Measurements from ENCODE around the gene XPNPEP2.
A peak's percentile ranks its signal among the peaks of the same experiment; 100 is the strongest.

XPNPEP2 gene, protein sequence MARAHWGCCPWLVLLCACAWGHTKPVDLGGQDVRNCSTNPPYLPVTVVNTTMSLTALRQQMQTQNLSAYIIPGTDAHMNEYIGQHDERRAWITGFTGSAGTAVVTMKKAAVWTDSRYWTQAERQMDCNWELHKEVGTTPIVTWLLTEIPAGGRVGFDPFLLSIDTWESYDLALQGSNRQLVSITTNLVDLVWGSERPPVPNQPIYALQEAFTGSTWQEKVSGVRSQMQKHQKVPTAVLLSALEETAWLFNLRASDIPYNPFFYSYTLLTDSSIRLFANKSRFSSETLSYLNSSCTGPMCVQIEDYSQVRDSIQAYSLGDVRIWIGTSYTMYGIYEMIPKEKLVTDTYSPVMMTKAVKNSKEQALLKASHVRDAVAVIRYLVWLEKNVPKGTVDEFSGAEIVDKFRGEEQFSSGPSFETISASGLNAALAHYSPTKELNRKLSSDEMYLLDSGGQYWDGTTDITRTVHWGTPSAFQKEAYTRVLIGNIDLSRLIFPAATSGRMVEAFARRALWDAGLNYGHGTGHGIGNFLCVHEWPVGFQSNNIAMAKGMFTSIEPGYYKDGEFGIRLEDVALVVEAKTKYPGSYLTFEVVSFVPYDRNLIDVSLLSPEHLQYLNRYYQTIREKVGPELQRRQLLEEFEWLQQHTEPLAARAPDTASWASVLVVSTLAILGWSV

DNA sequence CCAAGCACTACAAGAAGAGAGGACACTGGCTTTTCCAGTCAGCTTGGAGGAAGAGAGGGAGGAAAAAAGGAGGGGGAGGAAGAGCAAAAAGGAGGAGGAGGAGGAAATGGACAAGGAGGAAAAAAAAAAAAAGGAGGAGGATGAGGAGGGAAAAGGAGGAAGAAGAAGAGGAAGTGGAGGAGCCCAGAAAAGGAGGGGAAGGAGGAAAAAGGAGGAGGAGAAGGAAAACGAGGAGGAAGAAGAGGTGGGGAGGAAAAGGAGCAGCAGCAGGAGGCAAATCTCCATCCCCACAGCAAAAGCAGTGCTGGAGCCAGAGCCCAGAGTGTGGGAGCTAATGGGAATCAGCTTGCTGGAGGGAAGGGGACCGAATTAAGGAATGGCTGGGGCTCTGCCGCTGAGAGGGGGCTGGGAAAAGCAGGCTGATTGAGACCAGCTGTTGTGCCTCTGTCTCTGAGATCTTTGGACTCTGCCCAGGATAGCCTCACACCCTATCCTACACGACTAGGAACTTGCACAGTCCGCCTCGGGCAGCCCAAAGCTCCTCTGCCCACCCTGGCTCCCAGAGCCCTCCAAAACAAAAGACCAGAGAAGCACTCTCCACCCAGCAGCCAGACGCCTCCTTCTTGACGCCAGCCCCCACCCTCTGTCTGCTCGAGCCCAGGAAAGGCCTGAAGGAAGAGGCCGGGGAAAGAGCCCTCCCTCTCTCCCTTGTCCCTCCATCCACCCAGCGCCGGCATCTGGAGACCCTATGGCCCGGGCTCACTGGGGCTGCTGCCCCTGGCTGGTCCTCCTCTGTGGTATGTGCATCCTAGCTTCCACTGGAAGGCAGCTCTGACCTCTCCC, at the start of gene XPNPEP2:
TSS of gene XPNPEP2 (plus strand) at position 514 of the 843 bp plus-strand sequence. CDS start at position 749, 235 bp downstream.
- Histone ChIP-seq H3K27ac (ENCODE audit: low read depth, low read length) (no peak within 1 kb of the TSS), H3K4me3 (ENCODE audit: low read depth, low read length) (0 out of 2 replicates have a peak within 1 kb of the TSS, but pooled peaks have one; percentile 2), H3K9me3 (ENCODE audit: control insufficient read depth, insufficient read depth, low read depth, low read length) (no peaks in the 10 kb centered on the region), H3K9ac (ENCODE audit: low read length) (no peak within 1 kb of the TSS), H3K27me3 (ENCODE audit: control insufficient read depth, insufficient read depth, low read length) (peaks cover 28% of the 10 kb centered on the region; the same call in 1 of the 2 replicates), H3K4me1 (ENCODE audit: control insufficient read depth, insufficient read depth, low read length) (peaks cover 28% of the 10 kb centered on the region), H3K36me3 (ENCODE audit: control insufficient read depth, insufficient read depth, low read length) (no peaks in the 10 kb centered on the region)

DNA sequence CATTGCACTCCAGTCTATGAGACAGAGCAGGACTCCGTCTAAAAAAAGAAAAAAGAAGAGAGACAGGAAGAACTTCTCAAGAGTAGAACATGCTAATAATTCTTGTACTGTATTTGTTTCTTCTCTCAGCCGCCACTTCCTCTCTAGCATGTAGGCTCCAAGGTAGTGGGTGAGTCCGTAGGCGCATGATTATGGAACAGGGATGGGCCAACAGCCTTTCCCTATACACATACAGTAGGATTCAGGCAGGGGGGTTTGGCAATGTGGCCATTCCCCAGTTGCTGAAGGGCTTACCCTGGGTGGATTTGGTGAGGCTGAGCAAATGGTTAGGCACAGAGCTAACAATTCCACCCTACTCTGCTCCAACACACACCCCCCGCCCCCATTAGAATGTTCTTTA, 49.0 kb upstream of the XPNPEP2 start:
- H3K9me3 ChIP-seq (ENCODE audit: control insufficient read depth, insufficient read depth, low read depth, low read length), result no peaks in the 10 kb centered on the region
- no peak overlapping the region for H3K9ac ChIP-seq (ENCODE audit: low read length)
- H3K27ac ChIP-seq (ENCODE audit: low read depth, low read length), result no peak overlapping the region
- H3K27me3 ChIP-seq (ENCODE audit: control insufficient read depth, insufficient read depth, low read length), result no peaks in the 10 kb centered on the region
- no peaks in the 10 kb centered on the region for H3K36me3 ChIP-seq (ENCODE audit: control insufficient read depth, insufficient read depth, low read length)
- H3K4me1 ChIP-seq (ENCODE audit: control insufficient read depth, insufficient read depth, low read length), result peaks cover 14% of the 10 kb centered on the region
- H3K4me3 ChIP-seq (ENCODE audit: low read depth, low read length), result no peak overlapping the region

DNA sequence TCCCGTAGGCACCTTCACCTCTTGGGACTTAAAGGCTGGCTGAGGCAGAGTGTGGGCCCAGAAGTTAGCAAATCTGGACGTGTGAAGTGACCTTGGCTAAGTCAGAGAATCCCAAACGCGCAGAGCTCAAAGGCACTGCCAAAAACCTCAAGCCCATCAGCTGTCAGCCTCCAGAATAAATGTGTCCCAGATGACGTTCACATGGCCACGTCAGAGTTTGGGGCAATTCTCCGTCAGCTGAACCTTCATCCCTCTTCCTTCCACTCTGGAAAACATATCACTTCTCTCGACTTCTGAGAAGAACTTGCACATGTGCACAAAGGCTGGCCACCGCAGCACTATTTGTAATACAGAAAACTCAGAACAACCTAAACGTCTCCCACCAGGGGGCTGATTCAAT, 48.3 kb upstream of the XPNPEP2 start:
- Histone ChIP-seq H3K9ac (ENCODE audit: low read length) (no peak overlapping the region), H3K4me3 (ENCODE audit: low read depth, low read length) (no peak overlapping the region), H3K36me3 (ENCODE audit: control insufficient read depth, insufficient read depth, low read length) (no peaks in the 10 kb centered on the region), H3K9me3 (ENCODE audit: control insufficient read depth, insufficient read depth, low read depth, low read length) (no peaks in the 10 kb centered on the region), H3K4me1 (ENCODE audit: control insufficient read depth, insufficient read depth, low read length) (peaks cover 14% of the 10 kb centered on the region), H3K27ac (ENCODE audit: low read depth, low read length) (no peak overlapping the region), H3K27me3 (ENCODE audit: control insufficient read depth, insufficient read depth, low read length) (0 out of 2 replicates have a peak, but pooled peaks cover 3% of the 10 kb centered on the region)

DNA sequence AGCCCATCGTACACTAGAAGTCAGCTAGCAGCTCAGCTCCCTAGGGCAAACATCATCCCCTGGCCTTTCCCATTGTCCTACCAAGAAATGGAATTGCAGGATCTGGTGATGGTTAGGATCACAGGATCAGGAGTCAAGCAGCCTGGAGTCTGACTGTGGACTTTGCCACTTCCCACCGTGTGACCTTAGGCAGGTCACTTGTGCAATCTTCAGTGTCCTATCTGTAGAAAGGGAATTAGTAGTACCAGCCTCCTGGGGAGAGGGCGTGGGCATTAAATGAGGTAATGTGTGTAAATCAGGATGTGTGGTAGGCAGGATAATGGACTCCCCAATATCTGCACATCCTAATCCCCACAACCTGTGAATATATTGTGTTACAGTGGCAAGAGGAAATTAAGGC, 45.4 kb upstream of the XPNPEP2 start:
- Histone ChIP-seq H3K9ac (ENCODE audit: low read length) (no peak overlapping the region), H3K4me3 (ENCODE audit: low read depth, low read length) (no peak overlapping the region), H3K36me3 (ENCODE audit: control insufficient read depth, insufficient read depth, low read length) (no peaks in the 10 kb centered on the region), H3K4me1 (ENCODE audit: control insufficient read depth, insufficient read depth, low read length) (peaks cover 23% of the 10 kb centered on the region), H3K27me3 (ENCODE audit: control insufficient read depth, insufficient read depth, low read length) (peaks cover 13% of the 10 kb centered on the region; the same call in 1 of the 2 replicates), H3K9me3 (ENCODE audit: control insufficient read depth, insufficient read depth, low read depth, low read length) (no peaks in the 10 kb centered on the region), H3K27ac (ENCODE audit: low read depth, low read length) (no peak overlapping the region)

DNA sequence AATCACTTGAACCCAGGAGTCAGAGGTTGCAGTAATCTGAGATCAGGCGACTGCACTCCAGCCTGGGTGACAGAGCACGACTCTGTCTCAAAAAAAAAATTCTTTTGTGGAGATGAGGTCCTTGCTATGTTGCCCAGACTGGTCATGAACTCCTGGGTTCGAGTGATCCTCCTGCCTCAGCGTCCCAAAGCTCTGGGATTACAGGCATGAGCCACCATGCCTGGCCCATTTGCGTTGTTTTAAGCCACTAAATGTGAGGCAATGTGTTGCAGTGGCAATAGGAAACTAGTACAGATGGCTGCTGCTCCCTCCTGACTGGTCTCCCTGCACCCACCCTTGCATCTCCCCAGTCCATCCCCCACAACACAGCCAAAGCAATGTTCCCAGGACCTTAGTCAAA, 44.0 kb upstream of the XPNPEP2 start:
- peaks cover 13% of the 10 kb centered on the region; the same call in 1 of the 2 replicates for H3K27me3 ChIP-seq (ENCODE audit: control insufficient read depth, insufficient read depth, low read length)
- no peak overlapping the region for H3K9ac ChIP-seq (ENCODE audit: low read length)
- H3K4me1 ChIP-seq (ENCODE audit: control insufficient read depth, insufficient read depth, low read length), result peaks cover 26% of the 10 kb centered on the region
- H3K4me3 ChIP-seq (ENCODE audit: low read depth, low read length), result no peak overlapping the region
- no peak overlapping the region for H3K27ac ChIP-seq (ENCODE audit: low read depth, low read length)
- no peaks in the 10 kb centered on the region for H3K36me3 ChIP-seq (ENCODE audit: control insufficient read depth, insufficient read depth, low read length)
- H3K9me3 ChIP-seq (ENCODE audit: control insufficient read depth, insufficient read depth, low read depth, low read length), result no peaks in the 10 kb centered on the region

DNA sequence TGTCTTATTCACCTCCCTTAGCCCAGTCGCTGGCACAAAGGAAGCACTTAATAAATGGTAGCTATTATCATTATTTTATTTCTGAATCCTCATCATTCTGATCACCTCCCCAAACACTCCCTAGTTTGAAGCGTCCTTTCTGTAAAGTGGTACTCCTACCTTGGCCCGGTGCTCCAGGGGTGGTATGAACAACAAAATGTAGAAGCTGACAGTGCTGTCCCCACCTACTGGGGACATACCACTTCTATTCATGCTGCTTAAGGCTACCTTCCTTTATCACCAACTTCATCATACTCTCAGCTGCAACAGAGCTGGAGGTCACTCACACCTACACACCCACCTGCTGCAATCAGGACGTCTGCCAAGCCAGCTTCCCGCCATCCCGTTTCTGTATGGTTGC, 43.2 kb upstream of the XPNPEP2 start:
- H3K27me3 ChIP-seq (ENCODE audit: control insufficient read depth, insufficient read depth, low read length), result peaks cover 13% of the 10 kb centered on the region; the same call in 1 of the 2 replicates
- no peak overlapping the region for H3K27ac ChIP-seq (ENCODE audit: low read depth, low read length)
- H3K9me3 ChIP-seq (ENCODE audit: control insufficient read depth, insufficient read depth, low read depth, low read length), result no peaks in the 10 kb centered on the region
- no peak overlapping the region for H3K9ac ChIP-seq (ENCODE audit: low read length)
- peaks cover 26% of the 10 kb centered on the region for H3K4me1 ChIP-seq (ENCODE audit: control insufficient read depth, insufficient read depth, low read length)
- no peaks in the 10 kb centered on the region for H3K36me3 ChIP-seq (ENCODE audit: control insufficient read depth, insufficient read depth, low read length)
- H3K4me3 ChIP-seq (ENCODE audit: low read depth, low read length), result no peak overlapping the region

DNA sequence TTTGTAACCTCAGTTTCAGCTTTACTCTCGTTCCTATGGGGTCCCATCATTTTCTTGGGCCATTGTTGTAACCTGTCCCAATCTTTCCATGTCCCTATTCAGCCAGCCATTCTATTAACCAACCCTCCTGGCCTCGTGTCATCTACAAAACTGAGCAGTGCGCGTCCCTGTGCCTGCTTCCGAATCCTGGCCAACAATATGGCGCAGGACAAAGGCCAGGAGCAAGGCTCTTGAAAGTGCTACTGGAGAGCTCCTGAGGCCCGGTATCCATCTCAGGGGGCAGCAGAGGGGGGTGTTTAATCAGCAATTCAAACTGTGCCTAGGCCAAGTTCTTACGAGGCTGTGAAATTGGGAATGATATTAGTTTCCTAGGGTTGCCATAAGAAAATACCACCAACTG, 42.8 kb upstream of the XPNPEP2 start:
- peaks cover 13% of the 10 kb centered on the region; the same call in 1 of the 2 replicates for H3K27me3 ChIP-seq (ENCODE audit: control insufficient read depth, insufficient read depth, low read length)
- H3K4me3 ChIP-seq (ENCODE audit: low read depth, low read length), result no peak overlapping the region

DNA sequence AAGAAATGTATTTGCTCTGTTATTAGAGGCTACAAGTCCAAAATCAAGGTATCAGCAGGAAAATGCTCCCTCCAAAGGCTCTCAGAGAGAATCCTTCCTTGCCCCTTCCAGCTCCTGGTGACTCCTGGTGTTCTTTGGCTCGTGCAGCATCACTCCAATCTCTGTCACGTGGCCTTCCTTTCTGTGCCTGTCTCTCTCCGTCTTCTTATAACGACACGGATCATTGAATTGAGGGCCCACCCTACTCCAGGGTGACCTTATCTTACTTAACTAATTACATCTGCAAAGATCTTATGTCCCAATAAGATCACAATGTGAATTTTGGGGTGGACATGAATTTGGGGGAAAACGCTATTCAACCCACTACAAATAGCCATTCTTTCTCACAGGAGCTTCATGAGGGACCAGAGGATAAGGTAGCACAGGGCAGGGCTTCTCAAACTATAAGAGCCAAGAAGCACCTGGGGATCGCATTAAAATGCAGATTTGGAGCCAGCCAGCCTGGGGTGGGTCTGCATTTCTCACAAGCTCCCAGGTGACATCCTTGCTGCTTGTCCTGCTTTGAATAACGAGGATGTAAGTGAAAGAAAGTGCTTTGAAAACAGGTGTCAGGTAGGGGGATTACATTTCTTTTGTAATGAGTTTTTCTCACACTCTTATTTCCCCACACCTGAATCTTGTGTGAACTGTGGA, 42.2 kb upstream of the XPNPEP2 start:
- H3K9me3 ChIP-seq (ENCODE audit: control insufficient read depth, insufficient read depth, low read depth, low read length), result no peaks in the 10 kb centered on the region
- peaks cover 13% of the 10 kb centered on the region; the same call in 1 of the 2 replicates for H3K27me3 ChIP-seq (ENCODE audit: control insufficient read depth, insufficient read depth, low read length)
- H3K27ac ChIP-seq (ENCODE audit: low read depth, low read length), result no peak overlapping the region
- no peaks in the 10 kb centered on the region for H3K36me3 ChIP-seq (ENCODE audit: control insufficient read depth, insufficient read depth, low read length)
- no peak overlapping the region for H3K9ac ChIP-seq (ENCODE audit: low read length)
- peaks cover 26% of the 10 kb centered on the region for H3K4me1 ChIP-seq (ENCODE audit: control insufficient read depth, insufficient read depth, low read length)
- H3K4me3 ChIP-seq (ENCODE audit: low read depth, low read length), result no peak overlapping the region

More for the DNA sequence above, 42.8 kb upstream of the XPNPEP2 start:
- no peaks in the 10 kb centered on the region for H3K36me3 ChIP-seq (ENCODE audit: control insufficient read depth, insufficient read depth, low read length)
- H3K9ac ChIP-seq (ENCODE audit: low read length), result no peak overlapping the region
- no peaks in the 10 kb centered on the region for H3K9me3 ChIP-seq (ENCODE audit: control insufficient read depth, insufficient read depth, low read depth, low read length)
- H3K27ac ChIP-seq (ENCODE audit: low read depth, low read length), result no peak overlapping the region
- H3K4me1 ChIP-seq (ENCODE audit: control insufficient read depth, insufficient read depth, low read length), result peaks cover 26% of the 10 kb centered on the region

DNA sequence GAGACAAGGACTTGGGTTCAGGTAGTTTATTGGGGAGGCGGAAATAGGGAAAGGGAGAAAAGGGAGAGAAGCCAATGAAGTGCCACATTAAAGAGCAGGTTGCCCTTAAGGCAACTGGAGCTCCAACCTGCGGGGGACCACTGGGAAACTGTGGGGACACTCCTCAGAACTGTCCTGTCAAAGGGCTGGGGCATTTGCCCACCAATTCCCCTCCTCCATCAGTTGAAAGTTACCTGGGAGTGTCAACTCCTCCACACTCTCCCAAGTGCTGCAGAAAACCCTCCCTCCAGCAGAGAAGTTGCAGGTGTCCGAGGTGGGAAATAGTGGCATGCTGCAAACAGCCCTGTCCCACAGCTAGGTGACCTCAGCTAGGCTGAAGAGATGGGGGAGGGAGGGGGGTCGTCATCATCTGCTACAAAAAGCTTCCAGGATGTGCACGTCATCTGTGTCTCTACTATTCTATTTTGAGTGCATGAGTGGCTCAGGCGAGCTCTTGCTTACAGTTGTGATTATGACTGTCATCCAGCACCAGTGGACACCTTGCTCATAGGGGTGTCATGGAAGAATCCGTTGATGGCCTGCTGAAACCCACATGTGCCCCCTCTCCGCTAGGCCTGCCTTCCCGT, 41.5 kb upstream of the XPNPEP2 start:
- Histone ChIP-seq H3K9me3 (ENCODE audit: control insufficient read depth, insufficient read depth, low read depth, low read length) (no peaks in the 10 kb centered on the region), H3K36me3 (ENCODE audit: control insufficient read depth, insufficient read depth, low read length) (no peaks in the 10 kb centered on the region), H3K27me3 (ENCODE audit: control insufficient read depth, insufficient read depth, low read length) (peaks cover 13% of the 10 kb centered on the region; the same call in 1 of the 2 replicates), H3K27ac (ENCODE audit: low read depth, low read length) (no peak overlapping the region), H3K4me3 (ENCODE audit: low read depth, low read length) (no peak overlapping the region), H3K4me1 (ENCODE audit: control insufficient read depth, insufficient read depth, low read length) (peaks cover 26% of the 10 kb centered on the region), H3K9ac (ENCODE audit: low read length) (no peak overlapping the region)

DNA sequence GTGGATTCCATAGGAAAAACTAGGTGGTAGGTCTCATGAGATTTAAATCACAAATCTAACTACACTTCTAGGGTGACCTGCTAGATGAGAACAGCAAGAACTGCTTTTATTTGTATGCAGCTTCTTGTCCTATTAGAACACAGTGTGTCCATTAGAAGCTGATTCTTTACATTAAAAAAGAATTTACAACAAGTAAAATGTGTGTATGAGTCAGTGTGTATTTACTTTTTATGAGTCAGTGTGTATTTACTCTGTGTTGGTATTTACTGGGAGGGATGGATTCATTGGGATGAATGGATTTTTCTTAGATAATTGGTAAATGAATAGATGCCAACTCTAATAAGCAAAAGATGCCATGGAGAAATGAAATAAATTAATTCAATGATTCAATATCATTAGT, 40.6 kb upstream of the XPNPEP2 start:
- peaks cover 26% of the 10 kb centered on the region for H3K4me1 ChIP-seq (ENCODE audit: control insufficient read depth, insufficient read depth, low read length)
- no peak overlapping the region for H3K27ac ChIP-seq (ENCODE audit: low read depth, low read length)
- no peaks in the 10 kb centered on the region for H3K36me3 ChIP-seq (ENCODE audit: control insufficient read depth, insufficient read depth, low read length)
- no peak overlapping the region for H3K4me3 ChIP-seq (ENCODE audit: low read depth, low read length)
- no peaks in the 10 kb centered on the region for H3K9me3 ChIP-seq (ENCODE audit: control insufficient read depth, insufficient read depth, low read depth, low read length)
- H3K9ac ChIP-seq (ENCODE audit: low read length), result no peak overlapping the region
- H3K27me3 ChIP-seq (ENCODE audit: control insufficient read depth, insufficient read depth, low read length), result peaks cover 13% of the 10 kb centered on the region; the same call in 1 of the 2 replicates
